WERI-Rb-1 (cell line): Measurements from ENCODE around the gene CASZ1.

ENCODE experiments used
- DNase-seq: peaks from one replicate; pipeline ENCODE4 v3.0.0-alpha.2; 2020
- H3K27ac ChIP-seq: fragments of 250-450 bp; sonication (Bioruptor Pico); 2 replicates; pipeline ENCODE4 v1.5.1; 2020; ENCODE audit warnings: mild to moderate bottlenecking, moderate library complexity
- H3K27me3 ChIP-seq: fragments of 250-450 bp; sonication (Bioruptor Pico); 2 replicates; pipeline ENCODE4 v1.5.1; 2021; ENCODE audit warnings: mild to moderate bottlenecking, low read depth, moderate library complexity; ENCODE audit not compliant: insufficient read depth, severe bottlenecking
- H3K36me3 ChIP-seq: fragments of 250-450 bp; sonication (Bioruptor Pico); 2 replicates; pipeline ENCODE4 v1.5.1; 2020; ENCODE audit warnings: mild to moderate bottlenecking, moderate library complexity
- H3K4me3 ChIP-seq: 2 replicates; pipeline ENCODE4 v1.5.1; 2011; ENCODE audit warnings: low read depth, mild to moderate bottlenecking, control low read depth, low read length
- H3K9me3 ChIP-seq: fragments of 250-450 bp; sonication (Bioruptor Pico); 2 replicates; pipeline ENCODE4 v1.5.1; 2021; ENCODE audit warnings: mild to moderate bottlenecking, moderate library complexity; ENCODE audit not compliant: severe bottlenecking
- TF ChIP-seq, protein P1 (sequence below): IDR thresholded peaks from 2 replicates; pipeline ENCODE4 v1.5.1; 2011; ENCODE audit warnings: low read depth, mild to moderate bottlenecking, control low read depth, inconsistent platforms, low read length

CASZ1 gene

DNA sequence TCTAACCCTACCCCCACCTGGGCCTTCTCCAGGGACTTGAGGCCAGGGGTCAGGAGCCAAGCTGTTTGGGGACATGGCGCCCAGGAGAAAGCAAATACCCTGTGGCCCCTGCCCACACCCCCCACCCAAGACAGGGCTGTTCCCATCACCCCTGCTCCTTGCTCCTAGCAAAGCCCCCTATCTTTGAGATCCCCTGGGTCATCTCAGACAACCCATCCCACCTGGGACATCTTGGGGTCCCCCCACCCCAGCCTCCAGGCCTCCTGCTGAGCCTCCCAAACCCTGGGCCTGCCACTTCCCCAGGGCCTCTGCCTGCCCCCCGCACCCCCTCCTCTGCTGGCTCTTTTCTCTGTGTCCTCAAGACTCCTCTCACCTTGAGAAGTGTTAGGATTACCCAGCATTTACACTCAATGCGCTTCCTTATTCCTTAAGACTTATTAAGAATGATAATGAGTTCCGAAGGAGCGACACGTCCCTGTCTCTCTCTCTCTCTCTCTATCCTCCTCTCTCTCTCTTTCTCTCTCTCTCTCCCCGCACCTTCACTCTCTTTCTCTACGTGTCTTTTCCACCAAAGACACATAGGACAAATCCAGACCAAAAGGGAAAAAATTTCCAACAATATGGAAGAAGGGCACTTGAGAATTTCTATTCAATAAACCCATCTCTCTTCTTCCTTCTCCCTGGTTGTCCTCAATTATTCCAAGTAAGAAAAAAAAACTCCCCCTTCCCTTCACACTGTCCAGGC is 7.2 kb downstream of the CASZ1 start:
- H3K27ac ChIP-seq, result peak overlapping the region; percentile 33
- no peaks in the 10 kb centered on the region for H3K27me3 ChIP-seq
- no peaks in the 10 kb centered on the region for H3K36me3 ChIP-seq
- H3K4me3 ChIP-seq, result peak overlapping the region; percentile 9
- no peaks in the 10 kb centered on the region for H3K9me3 ChIP-seq
- TF ChIP-seq, protein P1, sequence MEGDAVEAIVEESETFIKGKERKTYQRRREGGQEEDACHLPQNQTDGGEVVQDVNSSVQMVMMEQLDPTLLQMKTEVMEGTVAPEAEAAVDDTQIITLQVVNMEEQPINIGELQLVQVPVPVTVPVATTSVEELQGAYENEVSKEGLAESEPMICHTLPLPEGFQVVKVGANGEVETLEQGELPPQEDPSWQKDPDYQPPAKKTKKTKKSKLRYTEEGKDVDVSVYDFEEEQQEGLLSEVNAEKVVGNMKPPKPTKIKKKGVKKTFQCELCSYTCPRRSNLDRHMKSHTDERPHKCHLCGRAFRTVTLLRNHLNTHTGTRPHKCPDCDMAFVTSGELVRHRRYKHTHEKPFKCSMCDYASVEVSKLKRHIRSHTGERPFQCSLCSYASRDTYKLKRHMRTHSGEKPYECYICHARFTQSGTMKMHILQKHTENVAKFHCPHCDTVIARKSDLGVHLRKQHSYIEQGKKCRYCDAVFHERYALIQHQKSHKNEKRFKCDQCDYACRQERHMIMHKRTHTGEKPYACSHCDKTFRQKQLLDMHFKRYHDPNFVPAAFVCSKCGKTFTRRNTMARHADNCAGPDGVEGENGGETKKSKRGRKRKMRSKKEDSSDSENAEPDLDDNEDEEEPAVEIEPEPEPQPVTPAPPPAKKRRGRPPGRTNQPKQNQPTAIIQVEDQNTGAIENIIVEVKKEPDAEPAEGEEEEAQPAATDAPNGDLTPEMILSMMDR, result no peak
- DNase-seq, result peak; percentile 37

DNA sequence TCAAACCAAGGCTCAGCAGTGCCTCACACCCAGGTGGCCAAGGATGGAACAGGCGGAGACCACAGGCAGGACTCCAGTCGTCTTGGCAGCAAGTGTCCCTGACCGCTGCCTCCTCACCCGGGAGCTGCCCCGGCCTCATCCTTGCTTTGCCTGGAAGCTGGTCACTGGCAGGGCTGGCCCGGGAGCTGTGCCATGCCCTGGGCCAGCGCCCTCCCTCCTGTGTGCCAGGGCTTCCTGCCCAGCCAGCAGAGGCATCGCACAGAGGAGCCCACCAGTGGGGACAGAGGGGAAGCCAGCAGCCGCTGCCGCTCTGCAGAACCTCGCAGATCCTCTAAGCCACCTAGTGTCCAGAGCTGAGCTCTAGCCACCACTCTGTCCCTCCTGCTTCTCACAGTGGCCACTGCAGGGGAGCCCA is 7.8 kb downstream of the CASZ1 start:
- Histone ChIP-seq H3K27me3 (no peaks in the 10 kb centered on the region), H3K27ac (peak overlapping the region; percentile 33; the same call in 1 of the 2 replicates), H3K4me3 (no peak overlapping the region), H3K9me3 (no peaks in the 10 kb centered on the region), H3K36me3 (no peaks in the 10 kb centered on the region)
- TF ChIP-seq, protein P1, result peak; percentile 80
- DNase-seq, result peak; percentile 67

DNA sequence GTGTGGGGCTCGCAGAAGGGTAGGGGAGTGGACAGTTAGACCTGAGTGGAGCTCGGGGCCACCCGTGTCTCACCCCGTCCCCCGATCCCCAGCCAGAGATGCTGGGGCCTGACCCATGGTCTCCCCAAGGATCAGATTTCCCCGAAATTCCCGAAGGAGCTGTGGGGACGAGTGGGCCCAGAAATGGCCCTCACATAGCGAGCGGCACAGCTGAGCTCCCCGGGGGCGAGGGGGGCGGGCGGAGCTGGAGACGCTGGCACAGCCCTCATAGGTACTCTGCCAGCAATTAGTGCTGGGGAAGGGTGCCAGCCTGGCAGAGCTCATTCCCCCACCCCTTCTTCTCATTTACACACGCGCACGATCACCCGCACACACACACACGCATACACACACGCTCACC is 9.2 kb downstream of the CASZ1 start:
- no peak overlapping the region for H3K4me3 ChIP-seq
- H3K9me3 ChIP-seq, result no peaks in the 10 kb centered on the region
- TF ChIP-seq, protein P1, result no peak
- no peak overlapping the region for H3K27ac ChIP-seq
- H3K27me3 ChIP-seq, result no peaks in the 10 kb centered on the region
- no peaks in the 10 kb centered on the region for H3K36me3 ChIP-seq
- no peak for DNase-seq

DNA sequence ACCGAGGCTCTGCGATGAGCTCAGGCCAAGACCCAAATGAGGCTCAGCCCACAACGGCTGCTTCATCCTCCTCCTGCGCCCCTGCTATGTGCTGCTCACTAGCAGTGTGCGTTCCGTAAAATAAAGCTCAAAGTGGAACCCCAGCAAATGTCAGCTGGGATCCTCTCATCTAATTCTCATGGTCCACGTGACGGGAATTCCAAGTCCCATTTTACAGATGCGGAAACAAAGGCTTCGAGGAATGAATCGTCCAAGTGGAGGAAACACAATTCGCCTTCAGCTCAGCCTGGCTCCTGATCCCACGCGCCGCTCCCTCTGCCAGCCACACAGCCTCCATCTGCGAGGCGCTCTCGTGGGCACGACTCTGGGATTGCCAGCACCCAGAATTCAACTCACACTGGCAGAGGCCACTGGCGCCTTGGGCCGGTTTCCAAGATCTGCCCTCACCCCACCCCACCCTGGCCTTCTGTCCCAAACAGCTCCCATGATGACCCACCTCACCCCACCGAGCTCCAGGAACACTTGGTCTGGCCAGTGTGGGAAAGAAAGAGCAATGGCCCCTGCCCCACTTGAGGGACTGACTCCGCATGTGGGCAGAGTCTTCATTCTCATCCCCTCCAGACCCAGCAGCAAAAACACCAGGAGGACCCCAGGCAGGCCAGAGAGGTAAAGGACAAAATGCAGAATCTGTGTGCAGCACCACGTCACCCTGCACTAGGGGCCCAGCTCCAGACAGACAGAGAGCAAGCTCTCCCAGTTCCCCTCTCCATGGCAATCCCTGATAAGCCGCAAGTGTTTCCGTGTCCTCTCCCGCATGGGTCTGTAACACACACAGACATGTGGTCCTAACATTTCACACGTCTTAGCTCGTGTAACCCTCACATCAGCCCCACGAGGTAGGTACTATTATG is 10.5 kb downstream of the CASZ1 start:
- DNase-seq, result no peak
- H3K4me3 ChIP-seq, result no peak overlapping the region

DNA sequence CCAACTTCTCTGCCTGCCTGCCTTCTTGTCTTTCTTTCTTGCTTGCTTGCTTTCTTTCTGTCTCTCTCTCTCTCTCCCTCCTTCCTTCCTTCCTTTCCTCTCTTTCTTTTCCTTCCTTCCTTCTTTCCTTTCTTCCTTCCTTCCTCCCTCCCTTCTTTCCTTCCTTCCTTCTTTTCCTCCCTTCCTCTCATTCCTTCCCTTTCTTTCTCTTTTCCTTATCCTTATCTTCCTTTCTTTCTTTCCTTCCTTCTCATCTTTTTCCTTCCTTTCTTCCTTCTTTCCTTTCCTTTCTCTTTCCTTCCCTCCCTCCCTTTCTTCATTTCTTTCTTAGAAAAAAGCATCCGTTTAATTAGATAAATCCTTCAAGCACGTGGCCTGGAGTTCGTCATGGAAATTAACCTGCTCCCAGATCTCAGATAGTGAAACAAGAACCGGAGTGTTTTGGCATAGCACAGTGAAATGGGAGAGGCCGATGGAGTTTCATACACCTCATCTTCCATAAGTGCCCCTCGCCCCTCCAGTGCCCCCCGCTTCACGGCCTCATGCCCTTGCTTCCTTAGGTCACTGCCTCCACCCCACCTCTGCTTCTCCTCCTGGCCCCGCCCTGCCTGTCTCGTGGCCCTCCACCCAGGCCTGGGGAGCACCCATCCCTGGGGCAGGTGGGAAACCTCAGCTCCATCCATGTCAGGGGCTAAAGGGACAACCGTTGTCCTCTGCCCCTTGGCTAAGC is 11.3 kb downstream of the CASZ1 start:
- no peaks in the 10 kb centered on the region for H3K27me3 ChIP-seq
- no peak overlapping the region for H3K27ac ChIP-seq
- H3K4me3 ChIP-seq, result no peak overlapping the region
- DNase-seq, result no peak
- no peaks in the 10 kb centered on the region for H3K9me3 ChIP-seq
- no peaks in the 10 kb centered on the region for H3K36me3 ChIP-seq
- TF ChIP-seq, protein P1, result no peak

More for the DNA sequence above, 10.5 kb downstream of the CASZ1 start:
- no peaks in the 10 kb centered on the region for H3K27me3 ChIP-seq
- TF ChIP-seq, protein P1, result no peak
- no peak overlapping the region for H3K27ac ChIP-seq
- H3K9me3 ChIP-seq, result no peaks in the 10 kb centered on the region
- no peaks in the 10 kb centered on the region for H3K36me3 ChIP-seq
